HepG2 (cell line): ENCODE results near the gene ETFA.

Source experiments
- CBX1 ChIP-seq: IDR thresholded peaks from one replicate; pipeline ENCODE4 v1.6.1; 2016; ENCODE audit warnings: antibody characterized with exemption, low read depth
- CC2D1A ChIP-seq: sonication (generic); formaldehyde crosslinking; IDR thresholded peaks from 2 replicates; pipeline ENCODE4 v1.8.1; 2023; ENCODE audit warnings: mild to moderate bottlenecking, missing genetic modification reagents
- CREM ChIP-seq, 2 experiments: sonication (generic) in 1 of 2; formaldehyde crosslinking in 1 of 2; IDR thresholded peaks; 2 replicates each; pipeline versions ENCODE4 v1.4.0 to v1.6.1; 2016 to 2020; ENCODE audit warnings: antibody characterized with exemption in 1 of 2, mild to moderate bottlenecking in 1 of 2, missing genetic modification reagents in 1 of 2
- CTCF ChIP-seq: sonication (generic); formaldehyde crosslinking; IDR thresholded peaks from 2 replicates; pipeline ENCODE4 v1.5.0; 2020; ENCODE audit warnings: mild to moderate bottlenecking, missing genetic modification reagents, moderate library complexity
- EP300 ChIP-seq, 3 experiments: sonication (generic) in 1 of 3; formaldehyde crosslinking in 1 of 3; IDR thresholded peaks; 2 replicates each; pipeline versions ENCODE4 v1.5.1 to v1.6.1; 2011 to 2020; ENCODE audit warnings: low read depth in 2 of 3, low read length in 2 of 3, borderline replicate concordance in 1 of 3, improper control_type of control experiment in 1 of 3, mild to moderate bottlenecking in 1 of 3, missing genetic modification reagents in 1 of 3, moderate library complexity in 1 of 3
- ETV6 ChIP-seq: sonication (generic); formaldehyde crosslinking; conservative IDR thresholded peaks from 2 replicates; pipeline ENCODE4 v1.4.0; 2020; ENCODE audit warnings: missing genetic modification reagents
- POLR2A ChIP-seq, 2 experiments: IDR thresholded peaks; 2 replicates each; pipeline ENCODE4 v1.6.1; 2011; ENCODE audit warnings: low read depth in 2 of 2, low read length in 2 of 2, mild to moderate bottlenecking in 1 of 2, moderate library complexity in 1 of 2; ENCODE audit not compliant: insufficient read depth in 1 of 2
- REPIN1 ChIP-seq: sonication (generic); formaldehyde crosslinking; IDR thresholded peaks from 2 replicates; pipeline ENCODE4 v1.8.0; 2022; ENCODE audit warnings: missing genetic modification reagents, low read depth, mild to moderate bottlenecking, borderline replicate concordance
- SIN3A ChIP-seq: IDR thresholded peaks from 2 replicates; pipeline ENCODE4 v1.6.1; 2011; ENCODE audit warnings: low read depth, mild to moderate bottlenecking, control low read depth, low read length, borderline replicate concordance
- TAF1 ChIP-seq: sonication (generic); formaldehyde crosslinking; IDR thresholded peaks from 2 replicates; pipeline ENCODE4 v1.4.0; 2020; ENCODE audit warnings: missing genetic modification reagents
- ZNF34 ChIP-seq: sonication (generic); formaldehyde crosslinking; IDR thresholded peaks from 2 replicates; pipeline ENCODE4 v1.4.0; 2020; ENCODE audit warnings: mild to moderate bottlenecking, missing genetic modification reagents, borderline replicate concordance
- ZNF598 ChIP-seq: sonication (generic); formaldehyde crosslinking; IDR thresholded peaks from 2 replicates; pipeline ENCODE4 v1.5.1; 2020; ENCODE audit warnings: mild to moderate bottlenecking, missing genetic modification reagents, borderline replicate concordance
- ZXDC ChIP-seq: sonication (generic); formaldehyde crosslinking; IDR thresholded peaks from 2 replicates; pipeline ENCODE4 v1.5.0; 2020; ENCODE audit warnings: mild to moderate bottlenecking, missing genetic modification reagents
- TF ChIP-seq, protein P1 (sequence below): sonication (generic); formaldehyde crosslinking; IDR thresholded peaks from 2 replicates; pipeline ENCODE4 v1.4.0; 2020; ENCODE audit warnings: mild to moderate bottlenecking, missing genetic modification reagents

DNA sequence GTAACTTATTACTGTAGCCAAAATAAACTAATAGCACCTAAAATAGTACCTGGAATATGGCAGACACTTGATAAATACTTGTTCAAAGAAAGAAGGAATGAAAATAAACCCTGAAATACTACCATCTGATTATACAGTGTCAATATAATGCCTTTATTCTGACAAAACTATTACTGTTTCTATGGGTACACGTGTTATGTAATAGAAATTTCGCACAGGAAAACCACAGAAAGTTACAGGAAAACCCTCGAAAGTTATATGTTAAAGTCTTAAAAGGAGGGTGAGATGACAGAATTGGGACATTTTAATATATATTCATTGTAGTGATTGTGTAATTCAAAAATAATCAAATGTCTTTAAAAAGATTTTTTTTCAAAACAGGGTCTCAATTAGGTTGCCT, 28.8 kb downstream of the ETFA start:
- TF ChIP-seq, protein P1, sequence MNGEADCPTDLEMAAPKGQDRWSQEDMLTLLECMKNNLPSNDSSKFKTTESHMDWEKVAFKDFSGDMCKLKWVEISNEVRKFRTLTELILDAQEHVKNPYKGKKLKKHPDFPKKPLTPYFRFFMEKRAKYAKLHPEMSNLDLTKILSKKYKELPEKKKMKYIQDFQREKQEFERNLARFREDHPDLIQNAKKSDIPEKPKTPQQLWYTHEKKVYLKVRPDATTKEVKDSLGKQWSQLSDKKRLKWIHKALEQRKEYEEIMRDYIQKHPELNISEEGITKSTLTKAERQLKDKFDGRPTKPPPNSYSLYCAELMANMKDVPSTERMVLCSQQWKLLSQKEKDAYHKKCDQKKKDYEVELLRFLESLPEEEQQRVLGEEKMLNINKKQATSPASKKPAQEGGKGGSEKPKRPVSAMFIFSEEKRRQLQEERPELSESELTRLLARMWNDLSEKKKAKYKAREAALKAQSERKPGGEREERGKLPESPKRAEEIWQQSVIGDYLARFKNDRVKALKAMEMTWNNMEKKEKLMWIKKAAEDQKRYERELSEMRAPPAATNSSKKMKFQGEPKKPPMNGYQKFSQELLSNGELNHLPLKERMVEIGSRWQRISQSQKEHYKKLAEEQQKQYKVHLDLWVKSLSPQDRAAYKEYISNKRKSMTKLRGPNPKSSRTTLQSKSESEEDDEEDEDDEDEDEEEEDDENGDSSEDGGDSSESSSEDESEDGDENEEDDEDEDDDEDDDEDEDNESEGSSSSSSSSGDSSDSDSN (CRISPR knock-in tag), result no peak
- TF ChIP-seq ETV6 (CRISPR knock-in tag), result no peak
- TF ChIP-seq POLR2A (IDR thresholded peaks at IDR 0.05; ENCODE audit: insufficient read depth in 1 of 2, low read depth in 2 of 2, low read length in 2 of 2), result no peak
- TF ChIP-seq CC2D1A, result no peak
- TF ChIP-seq CBX1, result no peak
- TF ChIP-seq ZXDC, result no peak
- TF ChIP-seq CTCF (CRISPR knock-in tag), result no peak
- TF ChIP-seq SIN3A, result no peak
- no peak for TF ChIP-seq REPIN1 (CRISPR knock-in tag)
- TF ChIP-seq EP300 (IDR thresholded peaks at IDR 0.05; ENCODE audit: low read depth in 2 of 2, low read length in 2 of 2), result no peak
- TF ChIP-seq EP300 (CRISPR knock-in tag; IDR thresholded peaks at IDR 0.05; ENCODE audit: borderline replicate concordance), result no peak
- no peak for TF ChIP-seq CREM (IDR thresholded peaks at IDR 0.05)
- TF ChIP-seq CREM (CRISPR knock-in tag; IDR thresholded peaks at IDR 0.05), result no peak
- no peak for TF ChIP-seq TAF1 (CRISPR knock-in tag)
- TF ChIP-seq ZNF34 (CRISPR knock-in tag), result no peak
- no peak for TF ChIP-seq ZNF598 (CRISPR knock-in tag)
